ENCODE data around the gene ILF2.

DNA sequence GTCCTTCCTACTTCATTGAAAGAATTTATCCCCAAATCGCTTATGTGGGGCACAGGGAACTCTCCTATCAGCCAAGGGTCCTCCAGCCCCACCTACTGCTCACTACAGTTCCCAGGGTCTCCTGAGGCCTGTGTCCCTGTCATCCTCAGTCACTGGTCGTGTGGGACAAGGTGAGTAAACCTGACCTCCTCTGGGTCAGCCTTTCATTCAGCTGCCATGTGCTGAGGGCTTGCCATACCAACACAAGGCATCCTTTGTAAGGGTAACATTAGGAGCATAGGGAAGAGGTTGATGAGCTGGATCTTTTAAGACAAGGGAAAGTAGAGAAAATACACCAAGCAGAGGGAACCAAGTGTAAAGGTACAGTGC lies 23.5 kb downstream of the ILF2 start:
- TF ChIP-seq, protein P1, sequence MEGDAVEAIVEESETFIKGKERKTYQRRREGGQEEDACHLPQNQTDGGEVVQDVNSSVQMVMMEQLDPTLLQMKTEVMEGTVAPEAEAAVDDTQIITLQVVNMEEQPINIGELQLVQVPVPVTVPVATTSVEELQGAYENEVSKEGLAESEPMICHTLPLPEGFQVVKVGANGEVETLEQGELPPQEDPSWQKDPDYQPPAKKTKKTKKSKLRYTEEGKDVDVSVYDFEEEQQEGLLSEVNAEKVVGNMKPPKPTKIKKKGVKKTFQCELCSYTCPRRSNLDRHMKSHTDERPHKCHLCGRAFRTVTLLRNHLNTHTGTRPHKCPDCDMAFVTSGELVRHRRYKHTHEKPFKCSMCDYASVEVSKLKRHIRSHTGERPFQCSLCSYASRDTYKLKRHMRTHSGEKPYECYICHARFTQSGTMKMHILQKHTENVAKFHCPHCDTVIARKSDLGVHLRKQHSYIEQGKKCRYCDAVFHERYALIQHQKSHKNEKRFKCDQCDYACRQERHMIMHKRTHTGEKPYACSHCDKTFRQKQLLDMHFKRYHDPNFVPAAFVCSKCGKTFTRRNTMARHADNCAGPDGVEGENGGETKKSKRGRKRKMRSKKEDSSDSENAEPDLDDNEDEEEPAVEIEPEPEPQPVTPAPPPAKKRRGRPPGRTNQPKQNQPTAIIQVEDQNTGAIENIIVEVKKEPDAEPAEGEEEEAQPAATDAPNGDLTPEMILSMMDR (IDR thresholded peaks at IDR 0.05) = no peak
- TF ChIP-seq EZH2 (IDR thresholded peaks at IDR 0.05; ENCODE audit: borderline replicate concordance, insufficient read depth, low read depth, low read length, poor library complexity, severe bottlenecking) = no peak

All from B cell (primary cell).